ENCODE measurements around the gene NANOS3. TPM values are rescaled to one million over a fixed set of nuclear protein-coding genes. Genes with fewer than 3 reads are reported as not detected.

Gene NANOS3
- total and polyA plus RNA-seq, 4 donors: 0.81 to 1.5 (median 0.82) TPM; not detected in 1

GRCh38 chr19:13856497-13856896 lies 20.4 kb upstream of the NANOS3 start:
- Histone ChIP-seq H3K4me1 (ENCODE audit: control insufficient read depth in 5 of 5, insufficient read depth in 5 of 5, low read length in 5 of 5) (peaks cover 0 to 6% (median 4%) of the 10 kb centered on the region in 5 donors), H3K27me3 (ENCODE audit: control insufficient read depth in 3 of 3, insufficient read depth in 3 of 3, low read length in 2 of 3) (no peaks in the 10 kb centered on the region), H3K9me3 (ENCODE audit: control insufficient read depth in 4 of 4, insufficient read depth in 3 of 4, low read length in 3 of 4) (no peaks in the 10 kb centered on the region), H3K9ac (ENCODE audit: insufficient read depth in 1 of 2, low read length in 2 of 2) (no peak overlapping the region), H3K4me3 (no peak overlapping the region), H3K27ac (ENCODE audit: low read depth in 1 of 2, low read length in 1 of 2) (peak overlapping the region in 1 of 2 donors; percentile 47), H3K36me3 (ENCODE audit: control insufficient read depth in 4 of 4, insufficient read depth in 4 of 4, low read length in 4 of 4) (no peaks in the 10 kb centered on the region)
- ATAC-seq (ENCODE audit: insufficient read depth, low FRiP score): no peak
- no peak for TF ChIP-seq CTCF (IDR thresholded peaks at IDR 0.05; ENCODE audit: control extremely low read depth, extremely low read depth)
- DNase-seq: no peak
- 72 to 76% methylated on average over 2 of the region's 2 CpGs for WGBS, 2 donors

DNA sequence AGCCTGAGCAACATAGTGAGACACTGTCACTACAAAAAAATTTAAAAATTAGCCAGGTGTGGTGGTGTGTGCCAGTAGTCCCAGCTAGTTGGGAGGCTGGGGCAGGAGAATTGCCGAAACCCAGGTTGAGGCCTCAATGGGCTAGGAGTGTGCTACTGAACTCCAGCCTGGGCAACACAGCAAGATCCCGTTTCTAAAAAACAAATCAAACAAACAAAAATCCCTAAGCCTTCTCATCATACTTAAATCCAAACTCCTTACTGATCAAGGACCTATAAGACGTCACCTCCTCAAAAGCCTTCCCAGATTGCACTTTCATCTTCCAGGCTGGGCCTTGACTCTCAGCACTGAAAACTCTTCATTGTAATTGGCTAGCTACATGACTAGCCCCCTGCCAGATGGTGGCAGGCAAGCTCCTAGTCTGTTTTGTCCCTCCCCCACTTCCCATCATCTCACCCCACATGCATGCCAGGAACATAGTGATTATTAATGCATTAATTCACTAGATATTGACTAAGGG lies 17.5 kb upstream of the NANOS3 start:
- no peak for TF ChIP-seq CTCF (IDR thresholded peaks at IDR 0.05; ENCODE audit: control extremely low read depth, extremely low read depth)
- no peak overlapping the region for H3K9ac ChIP-seq (ENCODE audit: insufficient read depth in 1 of 2, low read length in 2 of 2)
- H3K4me1 ChIP-seq (ENCODE audit: control insufficient read depth in 5 of 5, insufficient read depth in 5 of 5, low read length in 5 of 5): peaks cover 0 to 17% (median 5%) of the 10 kb centered on the region in 5 donors
- 95 to 96% methylated on average over 3 of the region's 3 CpGs for WGBS, 2 donors
- H3K4me3 ChIP-seq: no peak overlapping the region
- no peaks in the 10 kb centered on the region for H3K9me3 ChIP-seq (ENCODE audit: control insufficient read depth in 4 of 4, insufficient read depth in 3 of 4, low read length in 3 of 4)
- ATAC-seq (ENCODE audit: insufficient read depth, low FRiP score): no peak
- no peaks in the 10 kb centered on the region for H3K36me3 ChIP-seq (ENCODE audit: control insufficient read depth in 4 of 4, insufficient read depth in 4 of 4, low read length in 4 of 4)
- peaks cover 0 to 2% (median 0%) of the 10 kb centered on the region in 3 donors for H3K27me3 ChIP-seq (ENCODE audit: control insufficient read depth in 3 of 3, insufficient read depth in 3 of 3, low read length in 2 of 3)
- no peak overlapping the region for H3K27ac ChIP-seq (ENCODE audit: low read depth in 1 of 2, low read length in 1 of 2)
- no peak for DNase-seq

- TF ChIP-seq CTCF (IDR thresholded peaks at IDR 0.05; ENCODE audit: control extremely low read depth, extremely low read depth): no peak
- WGBS, 2 donors: 82 to 83% methylated on average over 13 of the region's 13 CpGs
- Histone ChIP-seq H3K9ac (ENCODE audit: insufficient read depth in 1 of 2, low read length in 2 of 2) (no peak overlapping the region), H3K36me3 (ENCODE audit: control insufficient read depth in 4 of 4, insufficient read depth in 4 of 4, low read length in 4 of 4) (no peaks in the 10 kb centered on the region), H3K27ac (ENCODE audit: low read depth in 1 of 2, low read length in 1 of 2) (peak overlapping the region; percentile 89 to 98), H3K4me1 (ENCODE audit: control insufficient read depth in 5 of 5, insufficient read depth in 5 of 5, low read length in 5 of 5) (peaks cover 0 to 20% (median 5%) of the 10 kb centered on the region in 5 donors), H3K4me3 (no peak overlapping the region), H3K9me3 (ENCODE audit: control insufficient read depth in 4 of 4, insufficient read depth in 3 of 4, low read length in 3 of 4) (no peaks in the 10 kb centered on the region), H3K27me3 (ENCODE audit: control insufficient read depth in 3 of 3, insufficient read depth in 3 of 3, low read length in 2 of 3) (peaks cover 0 to 3% (median 0%) of the 10 kb centered on the region in 3 donors)
- DNase-seq (no peak), ATAC-seq (ENCODE audit: insufficient read depth, low FRiP score) (no peak)
These were observed 16.1 kb upstream of the NANOS3 start for GRCh38 chr19:13860679-13861391.
